CD14-positive monocyte (primary cell): ENCODE data around the gene SPIRE1. TPM values are rescaled to one million over a fixed set of nuclear protein-coding genes. Genes with fewer than 3 reads are reported as not detected.

Experiments
- DNase-seq, 3 donors: peaks; one replicate each; pipeline ENCODE4 v3.0.0-alpha.2; 2011 to 2022
- H2AFZ ChIP-seq: 2 replicates; pipeline ENCODE4 v1.6.0; 2012; ENCODE audit warnings: mild to moderate bottlenecking, low read depth, low read length, inconsistent platforms; ENCODE audit not compliant: insufficient read depth, poor library complexity, severe bottlenecking
- H3K27ac ChIP-seq, 2 donors: 1 replicate in 1 of 2; 2 replicates in 1 of 2; pipeline ENCODE4 v1.5.1; 2012 to 2013; ENCODE audit warnings: low read length in 2 of 2, control low read depth in 1 of 2, inconsistent platforms in 1 of 2, low read depth in 1 of 2, mild to moderate bottlenecking in 1 of 2
- H3K27me3 ChIP-seq, 2 donors: one replicate each; pipeline versions ENCODE4 v1.6.0 to v1.6.1; 2011 to 2013; ENCODE audit warnings: low read length in 2 of 2; ENCODE audit not compliant: control insufficient read depth in 2 of 2, insufficient read depth in 2 of 2
- H3K36me3 ChIP-seq, 2 donors: replicated peaks in 1 of 2; 1 replicate in 1 of 2; 2 replicates in 1 of 2; pipeline versions ENCODE4 v1.5.1 to v1.6.1; 2012 to 2013; ENCODE audit warnings: low read length in 2 of 2, control low read depth in 1 of 2, inconsistent platforms in 1 of 2, mild to moderate bottlenecking in 1 of 2; ENCODE audit not compliant: insufficient read depth in 2 of 2, control insufficient read depth in 1 of 2
- H3K4me1 ChIP-seq, 2 donors: 1 replicate in 1 of 2; 2 replicates in 1 of 2; pipeline versions ENCODE4 v1.5.1 to v1.6.1; 2012 to 2013; ENCODE audit warnings: low read length in 2 of 2, control low read depth in 1 of 2, inconsistent platforms in 1 of 2, mild to moderate bottlenecking in 1 of 2, moderate library complexity in 1 of 2; ENCODE audit not compliant: insufficient read depth in 2 of 2, control insufficient read depth in 1 of 2
- H3K4me2 ChIP-seq: replicated peaks from 2 replicates; pipeline ENCODE3; 2012; ENCODE audit warnings: low read length, moderate library complexity, mild to moderate bottlenecking; ENCODE audit not compliant: poor library complexity, severe bottlenecking; ENCODE audit errors: extremely low read depth
- H3K4me3 ChIP-seq, 3 experiments: fragments of 200-600 bp in 1 of 3; sonication (generic) in 1 of 3; replicated peaks in 1 of 3; 1 replicate in 2 of 3; 2 replicates in 1 of 3; pipeline ENCODE4 v1.5.1; 2011 to 2013; ENCODE audit warnings: low read length in 3 of 3, mild to moderate bottlenecking in 3 of 3, control low read depth in 2 of 3, low read depth in 2 of 3, inconsistent platforms in 1 of 3, moderate library complexity in 1 of 3
- H3K79me2 ChIP-seq: 2 replicates; pipeline ENCODE4 v1.6.0; 2012; ENCODE audit warnings: mild to moderate bottlenecking, control low read depth, inconsistent platforms, low read length, moderate library complexity; ENCODE audit not compliant: insufficient read depth
- H3K9ac ChIP-seq: 2 replicates; pipeline ENCODE4 v1.6.0; 2017; ENCODE audit warnings: low read length, mild to moderate bottlenecking; ENCODE audit not compliant: insufficient read depth, poor library complexity, severe bottlenecking
- H3K9me3 ChIP-seq, 2 donors: replicated peaks in 1 of 2; 1 replicate in 1 of 2; 2 replicates in 1 of 2; pipeline versions ENCODE4 v1.5.1 to v1.6.1; 2012 to 2013; ENCODE audit warnings: low read length in 2 of 2, control low read depth in 1 of 2; ENCODE audit not compliant: control insufficient read depth in 1 of 2, insufficient read depth in 1 of 2
- H4K20me1 ChIP-seq: 2 replicates; pipeline ENCODE4 v1.6.0; 2012; ENCODE audit warnings: mild to moderate bottlenecking, low read length, control low read depth, moderate library complexity; ENCODE audit not compliant: insufficient read depth
- H3K27ac Mint-ChIP-seq, 7 donors: one replicate each; pipeline ENCODE4 v1.8.0; 2020; ENCODE audit warnings: mild to moderate bottlenecking in 7 of 7, mixed read lengths in 7 of 7, moderate library complexity in 6 of 7, inconsistent platforms in 2 of 7
- H3K27me3 Mint-ChIP-seq, 3 donors: one replicate each; pipeline ENCODE4 v1.8.0; 2021 to 2022; ENCODE audit warnings: low read depth in 3 of 3, mild to moderate bottlenecking in 3 of 3, mixed read lengths in 3 of 3, moderate library complexity in 3 of 3, inconsistent platforms in 1 of 3
- H3K36me3 Mint-ChIP-seq, 2 donors: one replicate each; pipeline ENCODE4 v1.8.0; 2020; ENCODE audit warnings: mixed read lengths in 2 of 2, inconsistent platforms in 1 of 2, mild to moderate bottlenecking in 1 of 2
- H3K4me1 Mint-ChIP-seq: one replicate; pipeline ENCODE4 v1.8.0; 2020; ENCODE audit warnings: mild to moderate bottlenecking, mixed read lengths
- H3K4me3 Mint-ChIP-seq, 2 donors: one replicate each; pipeline ENCODE4 v1.8.0; 2020; ENCODE audit warnings: mild to moderate bottlenecking in 2 of 2, mixed read lengths in 2 of 2, moderate library complexity in 1 of 2
- H3K9me3 Mint-ChIP-seq, 7 donors: one replicate each; pipeline ENCODE4 v1.8.0; 2020 to 2022; ENCODE audit warnings: mixed read lengths in 7 of 7, mild to moderate bottlenecking in 6 of 7, moderate library complexity in 6 of 7, inconsistent platforms in 2 of 7
- CTCF ChIP-seq: fragments of 200-600 bp; IDR thresholded peaks from one replicate; pipeline ENCODE4 v1.8.0; 2022; ENCODE audit warnings: antibody characterized with exemption, mild to moderate bottlenecking
- WGBS: methylation state at CpG from one replicate; pipeline ENCODE4 v1.1.5; 2013; ENCODE audit warnings: missing lambda C conversion rate; ENCODE audit not compliant: insufficient coverage; 5-methylcytosine and 5-hydroxymethylcytosine counted together
- intact Hi-C, 2 donors: fragments of 100-400 bp; cut with micrococcal nuclease; formaldehyde crosslinking; loops; one replicate each; pipeline versions ENCODE4 v1.15.0 to v1.15.1; 2023
- polyA plus RNA-seq, 3 donors: library from polyadenylated mRNA; depleted of rRNA in 1 of 3; unstranded in 2 of 3; stranded (reverse) in 1 of 3; fragments of 300-500 nt in 2 of 3; fragments of >200 nt in 1 of 3; fragmentation: Illumina TruSeq in 2 of 3; gene quantifications; 1 replicate in 2 of 3; 2 replicates in 1 of 3; pipeline ENCODE4 v1.2.3, GENCODE V29; 2012 to 2021

Gene SPIRE1
- polyA plus RNA-seq, 3 donors: 1.7 to 1.9 (median 1.8) TPM

- no peak overlapping the region for H3K9ac ChIP-seq
- Mint-ChIP-seq H3K27ac (no peak overlapping the region), H3K4me1 (peaks cover 20% of the 10 kb centered on the region), H3K27me3 (peaks cover 0 to 4% (median 0%) of the 10 kb centered on the region in 3 donors), H3K36me3 (peaks cover 0 to 2% of the 10 kb centered on the region in 2 donors), H3K9me3 (peaks cover 0 to 3% (median 0%) of the 10 kb centered on the region in 7 donors), H3K4me3 (no peak overlapping the region)
- 78% methylated on average over 1 of the region's 3 CpGs for WGBS
- H4K20me1 ChIP-seq: no peaks in the 10 kb centered on the region
- no peaks in the 10 kb centered on the region for H3K27me3 ChIP-seq
- no peaks in the 10 kb centered on the region for H3K79me2 ChIP-seq
- DNase-seq: no peak
- no peak overlapping the region for H3K4me3 ChIP-seq
- no peaks in the 10 kb centered on the region for H3K36me3 ChIP-seq
- no peak overlapping the region for H3K4me2 ChIP-seq
- TF ChIP-seq CTCF: no peak
- no peaks in the 10 kb centered on the region for H3K9me3 ChIP-seq
- intact Hi-C loops: loop anchor here in 1 of 2 donors (10.0 kb wide), 1 partner anchor 55 kb away; the partner anchor contains the start of gene SPIRE1
- no peak overlapping the region for H3K27ac ChIP-seq
- no peak overlapping the region for H2AFZ ChIP-seq
- peaks cover 9 to 11% of the 10 kb centered on the region in 2 donors for H3K4me1 ChIP-seq
Measured at GRCh38 chr18:12599966-12600365, 57.9 kb downstream of the SPIRE1 start.

- Histone ChIP-seq H3K4me3 (no peak overlapping the region), H2AFZ (no peak overlapping the region), H3K4me2 (no peak overlapping the region), H3K9ac (no peak overlapping the region), H3K4me1 (peaks cover 9 to 11% of the 10 kb centered on the region in 2 donors), H3K27me3 (no peaks in the 10 kb centered on the region), H3K36me3 (no peaks in the 10 kb centered on the region), H4K20me1 (no peaks in the 10 kb centered on the region), H3K9me3 (no peaks in the 10 kb centered on the region), H3K79me2 (no peaks in the 10 kb centered on the region), H3K27ac (no peak overlapping the region)
- peaks cover 20% of the 10 kb centered on the region for H3K4me1 Mint-ChIP-seq
- no peak overlapping the region for H3K27ac Mint-ChIP-seq
- no peak overlapping the region for H3K4me3 Mint-ChIP-seq
- intact Hi-C loops: no loop called here
- H3K9me3 Mint-ChIP-seq: peaks cover 0 to 3% (median 0%) of the 10 kb centered on the region in 7 donors
- no peak for TF ChIP-seq CTCF
- peaks cover 0 to 4% (median 0%) of the 10 kb centered on the region in 3 donors for H3K27me3 Mint-ChIP-seq
- no peaks in the 10 kb centered on the region for H3K36me3 Mint-ChIP-seq
- no peak for DNase-seq
Measured at GRCh38 chr18:12599543-12599942, 58.4 kb downstream of the SPIRE1 start.
